ENCODE data around the gene DYTN.

DNA sequence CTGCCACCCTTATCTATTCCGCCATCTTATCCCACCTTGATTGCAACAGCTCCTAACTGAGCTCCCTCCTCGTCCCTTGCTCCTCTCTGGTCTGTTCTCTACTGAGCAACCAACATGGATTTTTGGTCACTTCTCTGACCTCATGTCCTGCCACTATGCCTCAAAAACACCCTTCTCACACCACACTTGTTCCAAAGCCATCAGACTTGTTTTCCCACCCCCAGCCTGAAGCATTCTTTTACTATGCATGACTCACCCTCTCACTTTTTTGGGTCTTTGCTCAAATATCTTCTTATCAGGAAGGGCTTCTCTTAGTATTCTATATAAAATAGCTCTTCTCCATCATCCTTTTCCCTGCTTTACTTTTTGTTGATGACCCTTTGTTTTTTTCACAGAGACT is 78.6 kb downstream of the DYTN start:
- TF ChIP-seq POLR2A (IDR thresholded peaks at IDR 0.05; ENCODE audit: low read length), result no peak
- TF ChIP-seq, protein P1, sequence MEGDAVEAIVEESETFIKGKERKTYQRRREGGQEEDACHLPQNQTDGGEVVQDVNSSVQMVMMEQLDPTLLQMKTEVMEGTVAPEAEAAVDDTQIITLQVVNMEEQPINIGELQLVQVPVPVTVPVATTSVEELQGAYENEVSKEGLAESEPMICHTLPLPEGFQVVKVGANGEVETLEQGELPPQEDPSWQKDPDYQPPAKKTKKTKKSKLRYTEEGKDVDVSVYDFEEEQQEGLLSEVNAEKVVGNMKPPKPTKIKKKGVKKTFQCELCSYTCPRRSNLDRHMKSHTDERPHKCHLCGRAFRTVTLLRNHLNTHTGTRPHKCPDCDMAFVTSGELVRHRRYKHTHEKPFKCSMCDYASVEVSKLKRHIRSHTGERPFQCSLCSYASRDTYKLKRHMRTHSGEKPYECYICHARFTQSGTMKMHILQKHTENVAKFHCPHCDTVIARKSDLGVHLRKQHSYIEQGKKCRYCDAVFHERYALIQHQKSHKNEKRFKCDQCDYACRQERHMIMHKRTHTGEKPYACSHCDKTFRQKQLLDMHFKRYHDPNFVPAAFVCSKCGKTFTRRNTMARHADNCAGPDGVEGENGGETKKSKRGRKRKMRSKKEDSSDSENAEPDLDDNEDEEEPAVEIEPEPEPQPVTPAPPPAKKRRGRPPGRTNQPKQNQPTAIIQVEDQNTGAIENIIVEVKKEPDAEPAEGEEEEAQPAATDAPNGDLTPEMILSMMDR (IDR thresholded peaks at IDR 0.05), result no peak
- no peak for TF ChIP-seq NR3C1 (IDR thresholded peaks at IDR 0.05)
- TF ChIP-seq HMGXB4 (CRISPR knock-in tag; IDR thresholded peaks at IDR 0.05; ENCODE audit: borderline replicate concordance), result no peak
